NCI-H1417 (cell line): ENCODE measurements around the gene DCBLD1.
A peak's percentile ranks its signal among the peaks of the same experiment; 100 is the strongest.
"Not testable (repeated sequence)": the region's sequence is repeated elsewhere in the genome, so short reads cannot be mapped to it uniquely, and the experiment has no call there.

Experiments used
- DNase-seq, 3 experiments: peaks; one replicate each; lab custom pipeline; 2025; lab: John Stamatoyannopoulos, UW

The DCBLD1 gene

DNA sequence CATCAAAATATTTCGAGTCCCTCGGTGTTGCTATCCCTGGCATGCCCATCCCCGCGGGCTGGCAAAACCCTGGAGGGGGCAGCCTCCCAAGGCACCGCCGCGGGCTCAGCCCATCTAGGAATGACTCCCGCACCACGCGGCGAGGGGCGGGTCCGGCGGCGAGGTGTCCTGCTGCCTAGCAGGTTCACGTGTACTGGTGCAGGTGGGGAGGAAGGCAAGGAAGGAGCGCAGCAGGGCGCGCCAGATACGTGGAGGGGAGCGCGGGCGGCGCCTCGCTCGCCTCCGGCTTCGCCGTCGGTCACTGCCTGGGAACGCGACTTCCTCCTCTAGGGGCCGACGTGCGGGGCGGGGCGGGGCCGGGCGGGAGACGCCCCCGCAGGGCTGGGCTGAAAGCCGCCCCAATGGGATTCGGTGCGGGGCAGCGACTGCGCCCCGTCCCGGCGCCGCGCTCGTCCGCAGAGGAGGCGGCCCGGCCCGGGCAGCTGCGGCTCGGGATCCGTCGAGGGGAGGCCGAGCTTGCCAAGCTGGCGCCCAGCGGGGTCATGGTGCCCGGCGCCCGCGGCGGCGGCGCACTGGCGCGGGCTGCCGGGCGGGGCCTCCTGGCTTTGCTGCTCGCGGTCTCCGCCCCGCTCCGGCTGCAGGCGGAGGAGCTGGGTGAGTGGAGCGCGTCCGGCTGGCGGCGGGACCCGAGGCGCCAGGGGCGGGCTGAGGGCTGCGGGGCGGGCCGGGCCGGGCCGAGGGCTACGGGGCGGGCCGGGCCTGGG, at the start of gene DCBLD1:
TSS of gene DCBLD1 (plus strand) at position 435 of the 764 bp plus-strand sequence. CDS start at position 543, 108 bp downstream.
- DNase-seq, result peak; percentile 59 to 88 (median 80)

DNA sequence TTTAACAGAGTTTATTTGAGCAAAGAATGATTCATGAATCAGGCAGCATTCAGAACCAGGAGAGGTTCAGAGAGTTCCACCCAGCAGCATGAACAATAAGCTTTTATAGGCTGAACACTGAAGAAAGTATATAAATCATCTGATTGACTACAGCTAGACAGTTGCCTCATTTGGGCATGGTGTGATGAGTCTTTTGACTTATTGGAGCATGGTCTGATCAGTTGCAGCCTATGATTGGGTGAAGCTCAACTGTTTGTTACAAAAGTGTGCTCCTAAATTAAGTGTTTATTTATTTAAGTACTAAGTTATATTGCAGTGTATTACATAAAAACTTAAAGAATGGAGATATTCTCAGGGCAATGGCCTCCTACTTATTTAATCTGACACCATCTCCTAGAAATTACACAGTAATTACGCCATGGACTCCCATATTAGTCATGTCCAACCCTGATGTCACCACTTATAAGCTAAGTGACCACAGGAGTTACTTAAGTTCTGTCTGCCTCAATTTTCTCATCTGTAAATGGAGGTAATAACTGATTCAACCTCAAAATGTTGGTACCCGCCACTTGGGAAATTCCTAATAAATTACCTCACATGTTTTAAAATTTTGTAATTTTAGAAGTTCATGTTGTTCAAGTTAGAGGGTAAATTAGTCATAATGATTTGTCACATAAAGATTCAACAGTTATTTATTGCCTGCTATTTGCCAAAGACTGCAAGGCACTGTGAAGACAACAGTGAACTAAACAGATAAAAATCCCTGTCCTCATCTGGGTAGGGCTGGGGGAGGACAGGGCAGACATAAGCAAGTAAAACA, 41.6 kb upstream of the DCBLD1 start:
- DNase-seq, result no peak

DNA sequence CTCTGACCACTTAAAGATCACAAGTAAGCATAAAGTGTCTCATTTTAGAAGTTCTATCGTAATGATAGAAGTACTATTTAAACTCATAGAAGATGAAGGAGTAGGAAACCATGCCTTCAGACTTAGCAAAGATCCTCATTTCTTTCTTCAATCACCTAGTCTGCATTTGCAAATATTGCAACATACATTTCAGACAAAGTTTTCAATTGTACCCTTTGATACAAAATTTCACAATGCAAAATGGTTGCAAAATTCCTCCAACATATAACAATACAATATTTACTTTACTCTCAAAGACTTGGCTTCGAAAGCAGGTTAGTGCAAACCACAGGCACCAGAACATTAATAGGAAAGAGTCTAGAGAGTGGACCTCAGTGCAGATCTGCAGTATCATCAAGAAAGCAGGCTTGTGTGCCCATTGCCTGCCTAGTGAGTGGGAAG, 40.6 kb upstream of the DCBLD1 start:
- DNase-seq, result no peak

DNA sequence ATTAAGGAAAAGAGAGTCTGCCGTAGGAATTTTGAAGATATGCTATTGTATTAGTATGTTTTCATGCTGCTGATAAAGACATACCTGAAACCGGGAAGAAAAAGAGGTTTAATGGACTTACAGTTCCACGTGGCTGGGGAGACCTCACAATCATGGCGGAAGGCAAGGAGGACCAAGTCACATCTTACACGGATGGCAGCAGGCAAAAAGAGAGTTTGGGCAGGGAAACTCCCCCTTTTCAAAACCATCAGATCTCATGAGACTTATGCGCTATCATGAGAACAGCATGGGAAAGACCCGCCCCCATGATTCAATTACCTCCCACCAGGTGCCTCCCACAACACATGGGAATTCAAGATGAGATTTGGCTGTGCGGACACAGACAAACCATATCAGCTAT, 40.2 kb upstream of the DCBLD1 start:
- not testable (repeated sequence) for DNase-seq

DNA sequence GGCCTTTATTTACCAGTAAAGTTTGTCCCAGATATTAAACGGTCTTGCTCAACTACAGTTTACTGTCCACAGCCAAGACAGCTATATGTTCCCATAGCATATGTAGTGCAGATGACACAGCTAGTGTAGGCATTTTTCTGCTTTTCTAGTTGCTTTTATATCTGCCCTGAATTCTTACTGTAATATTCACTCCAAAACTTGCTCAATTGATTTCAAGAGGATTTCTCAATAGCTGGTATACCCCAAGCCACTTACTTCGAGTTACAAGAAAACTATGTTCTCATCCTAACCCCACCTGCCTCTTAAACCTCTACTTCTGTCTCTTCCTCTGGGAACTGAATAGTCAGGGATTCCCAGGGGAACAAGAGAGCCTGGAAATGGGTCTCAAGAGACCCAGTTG, 37.9 kb upstream of the DCBLD1 start:
- no peak for DNase-seq

- DNase-seq, result no peak
These were observed 35.6 kb upstream of the DCBLD1 start for GRCh38 chr6:117446861-117447260.

- no peak for DNase-seq
These were observed 34.5 kb upstream of the DCBLD1 start for GRCh38 chr6:117448011-117448410.

- no peak for DNase-seq
These were observed 33.6 kb upstream of the DCBLD1 start for GRCh38 chr6:117448732-117449485.

DNA sequence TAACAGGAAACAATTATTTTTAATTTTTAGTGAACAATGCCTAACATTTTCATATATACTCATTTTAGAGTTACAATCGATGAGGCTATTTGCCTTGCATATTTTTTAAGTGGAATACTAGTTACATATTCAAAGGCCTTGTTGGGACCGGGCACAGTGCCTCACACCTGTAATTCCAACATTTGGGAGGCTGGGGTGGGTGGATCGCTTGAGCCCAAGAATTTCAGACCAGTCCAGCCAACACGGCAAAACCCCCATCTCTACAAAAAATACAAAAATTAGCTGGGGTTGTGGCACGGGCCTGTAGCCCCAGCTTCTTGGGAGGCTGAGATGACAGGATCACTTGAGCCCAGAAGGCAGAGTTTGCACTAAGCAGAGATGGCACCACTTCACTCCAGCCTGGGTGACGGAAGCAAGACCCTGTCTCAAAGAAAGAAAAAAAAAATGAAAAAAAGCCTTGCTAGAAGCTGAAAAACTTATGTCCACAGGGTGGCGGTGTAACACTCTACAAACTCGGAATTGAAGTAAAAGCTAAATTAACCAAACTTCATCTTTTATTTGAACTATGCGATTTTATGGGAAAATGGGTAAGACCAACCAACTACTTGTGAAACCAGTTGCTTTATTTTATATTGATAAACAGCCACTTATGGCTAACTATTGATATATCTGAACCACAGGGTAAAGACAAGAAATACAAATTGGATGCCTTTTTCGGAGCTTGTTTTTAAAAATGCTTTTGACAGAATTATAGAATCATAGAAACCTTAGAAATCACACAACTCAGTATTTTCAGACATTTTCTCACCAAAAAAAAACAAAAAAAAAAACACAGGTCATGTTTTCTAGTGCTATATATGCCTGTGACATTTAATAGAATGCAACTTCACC, 32.7 kb upstream of the DCBLD1 start:
- DNase-seq, result peak; percentile 31 to 83 (median 53)

DNA sequence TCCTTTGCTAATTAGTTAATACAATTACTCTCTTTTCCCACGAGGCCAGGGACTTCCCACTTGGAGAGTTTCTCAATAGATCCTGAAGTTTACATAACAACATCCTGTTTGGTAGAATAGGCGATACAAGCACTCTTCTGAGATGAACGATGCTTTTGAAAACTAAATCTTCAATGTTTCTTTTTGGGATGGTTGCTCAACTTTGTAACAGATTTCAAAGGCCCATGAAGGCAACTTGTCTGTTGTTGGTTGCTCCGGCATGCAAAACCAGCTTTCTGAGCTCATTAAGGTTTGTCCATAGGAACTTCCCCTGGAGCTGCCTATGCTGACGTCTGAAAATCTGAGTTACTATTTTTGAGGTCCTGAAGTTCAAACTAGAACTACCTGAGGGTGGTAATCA, 30.8 kb upstream of the DCBLD1 start:
- DNase-seq, result peak in 1 of 3 experiments; percentile 33

DNA sequence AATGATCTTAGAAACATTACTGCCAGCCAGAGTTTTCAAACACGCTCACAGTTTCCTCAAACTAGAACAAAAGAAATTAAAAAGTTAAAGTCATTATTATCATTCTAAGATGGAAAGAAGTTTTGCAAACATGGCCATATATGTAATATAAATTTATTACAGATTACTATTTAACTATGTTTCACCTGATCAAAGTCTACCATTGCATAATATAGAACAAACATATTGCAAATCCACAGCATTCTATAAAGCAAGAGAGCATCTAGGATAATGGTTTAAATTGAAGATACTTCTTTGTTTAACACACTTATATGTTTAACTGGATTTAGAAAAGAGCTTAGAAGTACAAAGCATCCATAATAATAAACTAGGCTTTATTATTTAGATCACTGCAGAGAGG, 26.2 kb upstream of the DCBLD1 start:
- DNase-seq, result no peak

DNA sequence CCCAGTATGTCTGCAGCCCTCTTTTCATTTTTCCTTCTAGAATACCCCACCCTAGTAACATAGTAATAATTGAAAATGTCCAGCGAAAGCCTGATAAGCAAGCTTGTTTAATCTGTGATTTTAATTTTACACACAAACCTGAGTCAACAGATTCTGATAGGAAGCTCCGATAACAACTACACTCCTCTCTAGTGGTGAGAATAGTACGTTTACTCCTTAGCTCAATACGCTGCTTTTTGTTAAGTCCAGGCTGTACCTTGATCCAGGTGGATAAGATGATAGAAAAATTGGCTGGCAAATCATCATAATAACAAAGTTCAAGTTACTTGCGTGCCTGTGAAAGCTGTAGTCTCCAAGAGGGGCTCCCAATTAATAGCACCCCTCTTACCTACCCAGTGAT, 25.5 kb upstream of the DCBLD1 start:
- DNase-seq, result no peak

- DNase-seq, result peak; percentile 34 to 90 (median 88)
These were observed 23.1 kb upstream of the DCBLD1 start for GRCh38 chr6:117459204-117459944.

GRCh38 chr6:117463762-117464665, 18.5 kb upstream of the DCBLD1 start:
- DNase-seq, result no peak

DNA sequence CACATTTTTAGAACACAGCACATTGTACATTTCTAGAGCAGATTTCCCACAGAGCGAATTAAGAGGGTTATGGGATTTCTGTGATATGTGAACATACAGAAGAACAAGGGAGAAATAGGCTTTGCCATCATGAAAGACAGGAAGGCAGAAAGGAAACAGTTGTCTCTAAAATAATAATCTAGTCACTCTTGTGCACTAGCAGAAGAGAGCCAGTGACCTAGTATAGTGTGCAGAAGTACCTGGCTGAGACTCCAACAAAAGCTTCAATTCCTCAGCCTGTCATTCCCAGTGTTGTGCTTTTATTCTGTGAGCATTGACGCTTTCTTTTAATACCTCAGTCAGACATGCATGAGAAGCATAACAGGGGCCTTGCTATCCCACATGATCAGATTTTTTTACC, 17.8 kb upstream of the DCBLD1 start:
- no peak for DNase-seq

DNA sequence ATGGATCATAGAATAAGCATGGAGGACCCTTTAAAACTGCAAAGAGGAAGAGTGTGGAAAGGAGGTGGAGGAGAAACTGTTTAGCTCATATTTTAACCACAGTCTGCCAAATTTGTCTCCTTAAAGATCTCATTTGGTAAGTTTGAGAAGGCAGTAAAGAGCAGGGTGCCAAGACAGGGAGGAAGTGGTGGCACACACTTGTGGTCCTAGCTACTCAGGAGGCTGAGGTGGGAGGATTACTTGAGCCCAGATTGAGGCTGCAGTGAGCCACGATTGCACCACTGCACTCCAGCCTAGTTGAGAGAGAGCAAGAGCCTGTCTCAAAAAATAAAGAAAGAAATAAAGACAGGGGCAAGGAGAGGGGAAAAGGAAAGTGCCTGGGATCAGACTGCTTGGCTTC, 16.8 kb upstream of the DCBLD1 start:
- no peak for DNase-seq

DNA sequence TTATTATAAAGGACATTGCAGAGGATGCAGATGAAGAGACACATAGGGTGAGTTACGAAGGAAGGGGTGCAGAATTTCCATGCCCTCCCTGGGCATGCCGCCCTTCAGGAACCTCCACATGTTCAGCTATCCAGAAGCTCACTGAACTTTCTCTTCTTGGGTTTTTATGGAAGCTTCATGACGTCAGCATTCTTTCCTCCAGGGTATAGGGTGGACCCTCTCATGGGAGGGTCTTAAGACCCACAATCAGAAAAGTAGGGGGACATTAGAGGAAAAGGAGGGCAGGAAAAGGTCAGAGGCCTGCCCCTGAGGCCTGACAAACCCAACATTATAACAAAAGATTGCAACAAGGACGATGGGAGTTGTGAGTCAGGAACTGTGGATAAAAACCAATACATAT, 14.6 kb upstream of the DCBLD1 start:
- DNase-seq, result no peak

GRCh38 chr6:117468527-117468926, 13.9 kb upstream of the DCBLD1 start:
- not testable (repeated sequence) for DNase-seq

GRCh38 chr6:117469356-117469755, 13.1 kb upstream of the DCBLD1 start:
- DNase-seq, result peak in 1 of 3 experiments; percentile 25

GRCh38 chr6:117469791-117470190, 12.7 kb upstream of the DCBLD1 start:
- no peak for DNase-seq
